Thyroid gland (tissue), 4 donors: ENCODE measurements around the gene SCGB1D4. TPM values are rescaled to one million over a fixed set of nuclear protein-coding genes. Genes with fewer than 3 reads are reported as not detected.

ENCODE experiments used
- DNase-seq, 2 donors: peaks; one replicate each; pipeline ENCODE4 v3.0.0-alpha.2; 2019
- H3K27ac ChIP-seq, 3 donors: fragments of 200-600 bp; sonication (generic); 1 replicate in 2 of 3; 2 replicates in 1 of 3; pipeline ENCODE4 v1.5.1; 2016 to 2019; ENCODE audit warnings: mild to moderate bottlenecking in 1 of 3, moderate library complexity in 1 of 3
- H3K27me3 ChIP-seq: fragments of 200-600 bp; sonication (generic); one replicate; pipeline ENCODE4 v1.5.1; 2019
- H3K36me3 ChIP-seq, 2 donors: fragments of 200-600 bp; sonication (generic); one replicate each; pipeline ENCODE4 v1.5.1; 2016 to 2019
- H3K4me1 ChIP-seq, 2 donors: fragments of 200-600 bp; sonication (generic); one replicate each; pipeline ENCODE4 v1.5.1; 2017 to 2019
- H3K4me3 ChIP-seq, 3 donors: fragments of 200-600 bp; sonication (generic); replicated peaks in 1 of 3; 1 replicate in 2 of 3; 2 replicates in 1 of 3; pipeline ENCODE4 v1.5.1; 2016; ENCODE audit warnings: mild to moderate bottlenecking in 1 of 3
- H3K9me3 ChIP-seq: fragments of 200-600 bp; sonication (generic); one replicate; pipeline ENCODE4 v1.5.1; 2017
- POLR2A ChIP-seq, 2 donors: fragments of 450-650 bp; IDR thresholded peaks; one replicate each; pipeline ENCODE4 v1.6.1; 2017; ENCODE audit warnings: antibody characterized with exemption in 2 of 2, mild to moderate bottlenecking in 2 of 2, moderate library complexity in 1 of 2
- WGBS, 2 donors: methylation state at CpG; one replicate each; pipeline ENCODE4 v1.1.5; 2017; 5-methylcytosine and 5-hydroxymethylcytosine counted together
- intact Hi-C: fragments of 100-400 bp; cut with DNase I; formaldehyde crosslinking; loops from one replicate; pipeline ENCODE4 v1.15.1; 2023
- total RNA-seq, 4 donors: library from RNA; depleted of rRNA; stranded (reverse); fragments of >200 nt; gene quantifications; one replicate each; pipeline ENCODE4 v1.2.3, GENCODE V29; 2016
- TF ChIP-seq, protein P1 (sequence below), 6 experiments: fragments of 200-600 bp in 3 of 6; fragments of 450-650 bp in 3 of 6; sonication (generic) in 3 of 6; IDR thresholded peaks; one replicate each; pipeline ENCODE4 v1.5.1; 2016 to 2019; ENCODE audit warnings: antibody characterized with exemption in 6 of 6, mild to moderate bottlenecking in 2 of 6, inconsistent platforms in 1 of 6, moderate library complexity in 1 of 6

The SCGB1D4 gene
- total RNA-seq, 4 donors from 2014 or later: not detected

DNA sequence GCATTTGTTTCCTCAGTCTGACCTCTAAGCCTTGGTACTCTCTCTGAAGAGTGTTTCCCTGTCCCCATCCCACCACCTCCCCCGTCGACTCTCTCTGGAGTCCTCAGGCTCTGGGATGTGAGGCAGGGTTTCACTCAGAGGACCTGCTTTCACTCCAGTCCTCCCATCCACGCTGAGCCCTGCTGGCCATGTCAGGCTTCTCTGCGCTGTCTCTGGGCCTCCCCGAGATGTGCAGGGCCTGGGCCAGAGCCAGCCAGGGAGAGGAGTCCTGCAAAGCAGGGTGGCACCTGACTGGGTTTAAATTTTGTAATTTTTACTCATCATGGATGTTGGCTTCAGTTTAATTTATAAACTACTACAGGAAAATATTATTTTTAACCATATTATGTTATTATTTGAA is 25.6 kb downstream of the SCGB1D4 start:
- no peak for DNase-seq
- Histone ChIP-seq H3K9me3 (no peaks in the 10 kb centered on the region), H3K27me3 (no peaks in the 10 kb centered on the region), H3K4me3 (no peak overlapping the region), H3K4me1 (no peaks in the 10 kb centered on the region), H3K27ac (no peak overlapping the region), H3K36me3 (no peaks in the 10 kb centered on the region)
- WGBS, 2 donors: 72 to 74% methylated on average over 5 of the region's 5 CpGs
- TF ChIP-seq, protein P1, sequence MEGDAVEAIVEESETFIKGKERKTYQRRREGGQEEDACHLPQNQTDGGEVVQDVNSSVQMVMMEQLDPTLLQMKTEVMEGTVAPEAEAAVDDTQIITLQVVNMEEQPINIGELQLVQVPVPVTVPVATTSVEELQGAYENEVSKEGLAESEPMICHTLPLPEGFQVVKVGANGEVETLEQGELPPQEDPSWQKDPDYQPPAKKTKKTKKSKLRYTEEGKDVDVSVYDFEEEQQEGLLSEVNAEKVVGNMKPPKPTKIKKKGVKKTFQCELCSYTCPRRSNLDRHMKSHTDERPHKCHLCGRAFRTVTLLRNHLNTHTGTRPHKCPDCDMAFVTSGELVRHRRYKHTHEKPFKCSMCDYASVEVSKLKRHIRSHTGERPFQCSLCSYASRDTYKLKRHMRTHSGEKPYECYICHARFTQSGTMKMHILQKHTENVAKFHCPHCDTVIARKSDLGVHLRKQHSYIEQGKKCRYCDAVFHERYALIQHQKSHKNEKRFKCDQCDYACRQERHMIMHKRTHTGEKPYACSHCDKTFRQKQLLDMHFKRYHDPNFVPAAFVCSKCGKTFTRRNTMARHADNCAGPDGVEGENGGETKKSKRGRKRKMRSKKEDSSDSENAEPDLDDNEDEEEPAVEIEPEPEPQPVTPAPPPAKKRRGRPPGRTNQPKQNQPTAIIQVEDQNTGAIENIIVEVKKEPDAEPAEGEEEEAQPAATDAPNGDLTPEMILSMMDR (IDR thresholded peaks at IDR 0.05): no peak
- no peak for TF ChIP-seq POLR2A (IDR thresholded peaks at IDR 0.05)
- intact Hi-C loops: no loop called here

DNA sequence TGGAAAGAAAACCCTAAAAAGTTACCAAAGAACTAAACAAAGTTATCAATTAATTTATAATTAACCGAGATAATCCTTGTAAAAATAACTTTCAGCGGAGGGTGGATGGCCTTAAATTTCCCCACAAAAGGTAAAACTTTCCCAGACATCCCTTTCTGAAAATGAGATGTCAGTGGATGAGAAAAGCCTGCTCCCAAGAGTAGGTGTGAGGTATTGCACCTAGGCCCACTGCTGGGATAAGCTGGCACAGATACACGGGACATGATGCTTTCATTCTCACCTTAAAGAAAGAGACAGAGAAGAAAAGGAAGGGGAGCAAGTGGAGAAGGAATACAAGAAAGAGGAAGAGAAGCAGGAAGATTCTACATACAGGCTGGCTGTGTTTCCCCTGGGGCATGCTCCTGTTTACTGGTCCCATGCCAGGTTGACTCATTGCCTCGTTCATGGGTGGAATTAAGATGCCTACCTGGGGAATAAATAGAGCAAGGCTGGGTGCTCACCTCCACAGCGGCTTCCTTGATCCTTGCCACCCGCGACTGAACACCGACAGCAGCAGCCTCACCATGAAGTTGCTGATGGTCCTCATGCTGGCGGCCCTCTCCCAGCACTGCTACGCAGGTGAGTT is 29.1 kb downstream of the SCGB1D4 start, which contains the start of gene SCGB2A2:
SCGB2A2 (plus strand) TSS at position 505 of the 625 bp plus-strand sequence; CDS start at position 564, 59 bp downstream.
- Histone ChIP-seq H3K9me3 (no peaks in the 10 kb centered on the region), H3K27ac (no peak within 1 kb of the TSS), H3K27me3 (no peaks in the 10 kb centered on the region), H3K4me3 (no peak within 1 kb of the TSS), H3K4me1 (no peaks in the 10 kb centered on the region), H3K36me3 (no peaks in the 10 kb centered on the region)
- peak in 1 of 2 donors; percentile 4 for DNase-seq
- TF ChIP-seq, protein P1 (IDR thresholded peaks at IDR 0.05): peak in 3 of 6 experiments; percentile 23 to 50 (median 40)
- no peak for TF ChIP-seq POLR2A (IDR thresholded peaks at IDR 0.05)
- intact Hi-C loops: no loop called here
- 54 to 78% methylated on average over 7 to 10 of the region's 10 CpGs for WGBS, 2 donors

DNA sequence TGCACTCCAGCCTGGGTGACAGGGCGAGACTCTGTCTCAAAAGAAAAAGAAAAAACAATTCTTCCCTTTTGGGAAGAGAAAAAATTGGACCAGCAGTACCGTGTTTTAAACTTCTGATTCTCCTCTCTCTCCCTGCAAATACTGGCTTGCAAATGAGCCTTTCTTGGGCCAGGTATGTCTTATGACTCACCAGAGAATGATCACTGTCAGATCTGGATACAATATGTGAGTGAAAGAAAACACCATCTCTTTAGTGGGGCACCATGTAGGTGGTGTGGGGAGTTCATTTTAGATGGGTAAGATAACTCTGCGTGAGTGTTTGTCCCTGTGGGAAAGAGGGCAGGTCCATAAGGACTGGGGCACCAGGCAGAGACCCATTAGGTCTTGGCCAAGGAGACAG is 31.3 kb downstream of the SCGB1D4 start:
- 78 to 80% methylated on average over 3 of the region's 3 CpGs for WGBS, 2 donors
- Histone ChIP-seq H3K27me3 (no peaks in the 10 kb centered on the region), H3K4me1 (no peaks in the 10 kb centered on the region), H3K36me3 (no peaks in the 10 kb centered on the region), H3K27ac (no peak overlapping the region), H3K9me3 (no peaks in the 10 kb centered on the region), H3K4me3 (no peak overlapping the region)
- TF ChIP-seq, protein P1 (IDR thresholded peaks at IDR 0.05): no peak
- TF ChIP-seq POLR2A (IDR thresholded peaks at IDR 0.05): no peak
- no peak for DNase-seq
- intact Hi-C loops: no loop called here

DNA sequence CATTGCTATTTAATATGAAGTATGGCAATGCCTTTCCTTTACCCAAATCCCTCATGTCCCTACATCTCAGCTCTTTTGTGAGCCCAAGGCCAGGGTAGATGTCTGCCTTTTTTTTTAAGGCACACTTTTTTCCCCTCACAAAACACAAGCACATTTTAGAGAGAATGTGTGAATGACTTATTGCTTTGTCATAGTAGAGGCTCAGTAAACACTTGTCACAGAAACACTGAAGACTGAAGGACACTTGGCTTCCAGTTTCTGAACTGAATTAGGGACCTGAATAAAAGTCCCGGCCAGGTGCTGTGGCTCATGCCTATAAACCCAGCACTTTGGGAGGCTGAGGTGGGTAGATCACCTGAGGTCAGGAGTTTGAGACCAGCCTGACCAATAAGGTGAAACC is 31.8 kb downstream of the SCGB1D4 start:
- H3K36me3 ChIP-seq: no peaks in the 10 kb centered on the region
- no peaks in the 10 kb centered on the region for H3K9me3 ChIP-seq
- H3K27ac ChIP-seq: no peak overlapping the region
- no peaks in the 10 kb centered on the region for H3K27me3 ChIP-seq
- no peak overlapping the region for H3K4me3 ChIP-seq
- no peak for TF ChIP-seq POLR2A (IDR thresholded peaks at IDR 0.05)
- TF ChIP-seq, protein P1 (IDR thresholded peaks at IDR 0.05): no peak
- intact Hi-C loops: no loop called here
- no peaks in the 10 kb centered on the region for H3K4me1 ChIP-seq
- 50 to 69% methylated on average over 1 of the region's 1 CpG for WGBS, 2 donors
- no peak for DNase-seq

DNA sequence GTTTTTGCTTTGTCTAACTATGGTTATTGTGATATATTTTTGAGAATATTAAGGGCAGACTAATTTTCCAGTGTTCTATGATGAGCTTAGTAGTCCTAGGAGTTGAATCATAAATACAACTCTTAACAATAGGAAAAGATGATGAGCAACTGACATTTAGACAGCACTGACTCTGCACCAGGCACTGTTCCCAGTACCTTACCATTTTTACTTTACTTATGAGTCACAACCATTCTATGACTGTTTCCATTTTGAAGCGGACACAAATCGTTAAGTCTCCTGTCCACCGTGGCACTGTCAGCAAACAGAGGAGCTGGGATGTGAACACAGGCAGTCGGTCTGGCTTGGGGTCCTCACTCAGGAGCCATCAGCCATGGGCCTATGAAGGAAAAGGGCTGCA is 32.3 kb downstream of the SCGB1D4 start:
- H3K4me3 ChIP-seq: no peak overlapping the region
- H3K4me1 ChIP-seq: no peaks in the 10 kb centered on the region
- DNase-seq: no peak
- intact Hi-C loops: no loop called here
- H3K36me3 ChIP-seq: no peaks in the 10 kb centered on the region
- no peaks in the 10 kb centered on the region for H3K9me3 ChIP-seq
- TF ChIP-seq, protein P1 (IDR thresholded peaks at IDR 0.05): no peak
- TF ChIP-seq POLR2A (IDR thresholded peaks at IDR 0.05): no peak
- no peaks in the 10 kb centered on the region for H3K27me3 ChIP-seq
- no peak overlapping the region for H3K27ac ChIP-seq
- WGBS, 2 donors: 53 to 55% methylated on average over 4 of the region's 4 CpGs
